HG03442 (cell line): ENCODE measurements around the gene ABHD3.
"Not testable (repeated sequence)": the region's sequence is repeated elsewhere in the genome, so short reads cannot be mapped to it uniquely, and the experiment has no call there.

Experiments
- ATAC-seq: cut with Tn5 transposase; IDR thresholded peaks from one replicate; pipeline ENCODE4 v1.9.1; 2021; ENCODE audit warnings: mild to moderate bottlenecking, moderate library complexity; ENCODE audit not compliant: unreplicated experiment

ABHD3 gene

GRCh38 chr18:21653361-21653760 lies 51.2 kb downstream of the ABHD3 start:
- ATAC-seq = no peak

GRCh38 chr18:21652073-21652472 lies 52.5 kb downstream of the ABHD3 start:
- no peak for ATAC-seq

GRCh38 chr18:21650311-21650710 lies 54.3 kb downstream of the ABHD3 start:
- ATAC-seq = no peak

GRCh38 chr18:21640375-21640774 lies 64.2 kb downstream of the ABHD3 start:
- not testable (repeated sequence) for ATAC-seq

GRCh38 chr18:21638822-21639221 lies 65.8 kb downstream of the ABHD3 start:
- ATAC-seq = no peak

GRCh38 chr18:21636769-21637168 lies 67.8 kb downstream of the ABHD3 start:
- no peak for ATAC-seq

GRCh38 chr18:21634588-21635199 lies 69.9 kb downstream of the ABHD3 start:
- ATAC-seq = no peak

GRCh38 chr18:21632393-21632792 lies 72.2 kb downstream of the ABHD3 start:
- ATAC-seq = no peak

- peak; percentile 91 for ATAC-seq
Observed at GRCh38 chr18:21629089-21629832, 75.3 kb downstream of the ABHD3 start.

GRCh38 chr18:21621640-21622039 lies 82.9 kb downstream of the ABHD3 start:
- not testable (repeated sequence) for ATAC-seq

- ATAC-seq = peak; percentile 96
Observed at GRCh38 chr18:21612125-21613039, 92.2 kb downstream of the ABHD3 start, which contains the start of gene SNRPD1. TSS of gene SNRPD1 (plus strand) at chr18:21612314. CDS start at chr18:21612430, 116 bp downstream.

GRCh38 chr18:21611401-21612124 lies 93.0 kb downstream of the ABHD3 start:
- ATAC-seq = not testable (repeated sequence)

GRCh38 chr18:21605213-21605612 lies 99.4 kb downstream of the ABHD3 start:
- no peak for ATAC-seq

- no peak for ATAC-seq
Observed at GRCh38 chr18:21604671-21605070, 99.9 kb downstream of the ABHD3 start.

GRCh38 chr18:21602299-21602587 lies 102.3 kb downstream of the ABHD3 start:
- no peak for ATAC-seq
